Fibroblast of villous mesenchyme (primary cell): Measurements from ENCODE around the gene EPN3. TPM values are rescaled to one million over a fixed set of nuclear protein-coding genes. Genes with fewer than 3 reads are reported as not detected.

ENCODE experiments used
- DNase-seq: peaks from one replicate; pipeline ENCODE4 v3.0.0-alpha.2; 2010; ENCODE audit warnings: low read depth
- H3K4me3 ChIP-seq: 2 replicates; pipeline ENCODE4 v1.5.1; 2011; ENCODE audit warnings: low read depth, mild to moderate bottlenecking, low read length
- CTCF ChIP-seq: IDR thresholded peaks from 2 replicates; pipeline ENCODE4 v1.5.1; 2012; ENCODE audit warnings: low read depth, mild to moderate bottlenecking, low read length; ENCODE audit not compliant: insufficient read depth
- total RNA-seq: library from RNA; depleted of rRNA; stranded (reverse); fragments of >200 nt; gene quantifications from 2 replicates; pipeline ENCODE4 v1.2.3, GENCODE V29; 2012

The EPN3 gene
- total RNA-seq, 1 donor: under 0.01 TPM

DNA sequence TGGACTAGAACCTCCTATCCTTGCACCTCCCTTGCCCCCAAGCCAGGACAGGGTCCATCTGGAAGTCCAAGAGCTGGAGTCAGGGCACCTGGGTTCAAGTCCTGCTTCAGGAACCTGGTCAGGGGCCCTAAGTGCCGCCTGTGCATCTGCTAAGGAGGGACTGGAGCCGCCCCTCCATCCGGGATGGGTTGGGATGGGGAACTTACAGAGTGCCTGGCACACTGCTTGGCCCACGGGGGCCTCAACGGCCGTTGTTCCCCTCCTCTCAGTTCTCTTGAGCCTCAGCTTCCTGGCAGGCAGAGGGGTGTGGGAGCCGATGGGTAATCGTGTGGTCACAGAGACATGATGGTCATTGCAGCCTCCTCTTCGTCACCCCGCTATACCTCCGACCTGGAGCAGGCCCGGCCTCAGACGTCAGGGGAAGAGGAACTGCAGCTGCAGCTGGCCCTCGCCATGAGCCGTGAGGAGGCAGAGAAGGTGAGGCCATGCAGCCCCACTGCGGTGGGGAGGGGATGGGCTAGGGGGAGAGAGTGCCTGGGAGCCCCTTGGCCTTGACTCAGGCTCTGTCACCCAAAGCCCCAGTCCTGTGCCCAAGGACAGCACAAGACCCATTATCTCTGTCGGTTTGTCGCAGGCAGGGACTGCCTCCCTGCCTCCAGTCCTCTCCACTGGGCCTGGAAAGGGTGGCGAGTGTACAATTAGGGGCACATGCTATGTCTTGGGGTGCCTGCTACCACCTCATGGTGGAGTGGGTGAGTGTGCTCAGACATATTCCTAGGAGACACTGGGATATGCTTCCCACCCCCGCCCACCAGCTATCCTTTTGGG lies 5.4 kb downstream of the EPN3 start:
- no peak for TF ChIP-seq CTCF
- H3K4me3 ChIP-seq: no peak overlapping the region
- no peak for DNase-seq

DNA sequence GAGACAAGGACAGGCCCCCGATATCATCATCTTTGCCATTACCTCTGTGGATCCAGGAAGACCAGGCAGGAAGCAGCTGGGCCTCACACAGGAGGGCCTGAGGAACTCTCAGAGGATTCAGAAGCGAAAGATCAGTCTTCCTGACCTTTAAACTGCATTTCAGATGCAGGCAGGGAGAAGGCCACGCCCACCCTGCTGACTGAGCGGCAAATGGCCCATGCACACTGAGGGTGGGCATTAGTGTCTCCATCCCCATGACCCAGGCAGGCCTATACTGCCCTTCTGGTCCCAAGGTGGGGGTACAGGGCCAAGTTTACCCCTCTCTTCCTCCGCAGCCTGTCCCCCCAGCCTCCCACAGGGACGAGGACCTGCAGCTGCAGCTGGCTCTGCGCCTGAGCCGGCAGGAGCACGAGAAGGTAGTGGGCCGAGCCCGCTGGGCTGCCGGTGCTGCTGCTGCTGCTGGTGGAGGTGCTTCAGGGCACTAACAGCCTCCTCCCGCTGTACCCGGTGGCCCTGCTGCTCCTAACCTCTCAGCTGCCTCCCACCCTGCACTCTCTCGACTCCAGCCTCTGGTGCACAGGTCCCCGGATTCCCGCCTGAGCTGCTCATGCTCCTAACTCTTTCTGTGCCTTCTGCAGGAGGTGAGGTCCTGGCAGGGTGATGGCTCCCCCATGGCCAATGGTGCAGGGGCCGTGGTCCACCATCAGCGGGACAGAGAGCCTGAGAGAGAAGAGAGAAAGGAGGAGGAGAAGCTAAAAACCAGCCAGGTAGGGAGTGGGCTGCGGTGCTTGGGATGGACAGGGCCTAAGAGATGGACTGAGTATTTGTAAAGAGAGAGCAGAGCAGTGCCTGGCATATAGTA lies 6.2 kb downstream of the EPN3 start:
- no peak for DNase-seq
- TF ChIP-seq CTCF: no peak

GRCh38 chr17:50539762-50540559 lies 7.4 kb downstream of the EPN3 start:
- no peak for DNase-seq
- H3K4me3 ChIP-seq: no peak overlapping the region
- TF ChIP-seq CTCF: no peak

More for the DNA sequence above, 6.2 kb downstream of the EPN3 start:
- no peak overlapping the region for H3K4me3 ChIP-seq

- TF ChIP-seq CTCF: no peak
- H3K4me3 ChIP-seq: no peak overlapping the region
- no peak for DNase-seq
Observed at GRCh38 chr17:50540560-50541401, 8.2 kb downstream of the EPN3 start.

GRCh38 chr17:50541402-50541715 lies 8.8 kb downstream of the EPN3 start:
- TF ChIP-seq CTCF: no peak
- peak overlapping the region; percentile 61 for H3K4me3 ChIP-seq
- no peak for DNase-seq
